AG09309 (cell line): ENCODE measurements around the gene LRP1B.

ENCODE experiments used
- DNase-seq: peaks from one replicate; pipeline ENCODE4 v3.0.0-alpha.2; 2010; ENCODE audit warnings: low read depth
- H3K4me3 ChIP-seq: 2 replicates; pipeline ENCODE4 v1.5.1; 2011; ENCODE audit warnings: mild to moderate bottlenecking, low read depth, low read length, moderate library complexity; ENCODE audit not compliant: control insufficient read depth
- TF ChIP-seq, protein P1 (sequence below): IDR thresholded peaks from 2 replicates; pipeline ENCODE4 v1.5.1; 2011; ENCODE audit warnings: mild to moderate bottlenecking, low read depth, low read length, inconsistent platforms; ENCODE audit not compliant: insufficient read depth, control insufficient read depth; ENCODE audit errors: missing control alignments

LRP1B gene

DNA sequence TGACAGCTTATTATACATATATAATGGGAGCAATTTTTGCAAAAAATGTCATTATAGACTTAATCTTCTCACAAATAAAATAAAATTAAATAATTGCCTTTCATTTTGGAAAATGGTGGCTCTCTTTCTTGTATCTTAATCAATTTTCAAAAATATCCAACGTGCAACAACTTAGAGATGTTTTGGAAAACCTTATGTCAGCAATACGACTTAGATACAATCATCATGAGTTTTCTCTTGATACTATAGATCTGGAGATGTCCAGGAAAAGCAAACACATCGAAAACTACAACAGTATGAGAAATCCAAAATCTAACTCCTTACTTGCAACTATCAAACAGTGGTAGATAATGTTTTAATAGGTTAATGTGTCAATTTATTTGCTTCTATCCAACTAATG lies 1529.0 kb downstream of the LRP1B start:
- no peak for DNase-seq
- TF ChIP-seq, protein P1, sequence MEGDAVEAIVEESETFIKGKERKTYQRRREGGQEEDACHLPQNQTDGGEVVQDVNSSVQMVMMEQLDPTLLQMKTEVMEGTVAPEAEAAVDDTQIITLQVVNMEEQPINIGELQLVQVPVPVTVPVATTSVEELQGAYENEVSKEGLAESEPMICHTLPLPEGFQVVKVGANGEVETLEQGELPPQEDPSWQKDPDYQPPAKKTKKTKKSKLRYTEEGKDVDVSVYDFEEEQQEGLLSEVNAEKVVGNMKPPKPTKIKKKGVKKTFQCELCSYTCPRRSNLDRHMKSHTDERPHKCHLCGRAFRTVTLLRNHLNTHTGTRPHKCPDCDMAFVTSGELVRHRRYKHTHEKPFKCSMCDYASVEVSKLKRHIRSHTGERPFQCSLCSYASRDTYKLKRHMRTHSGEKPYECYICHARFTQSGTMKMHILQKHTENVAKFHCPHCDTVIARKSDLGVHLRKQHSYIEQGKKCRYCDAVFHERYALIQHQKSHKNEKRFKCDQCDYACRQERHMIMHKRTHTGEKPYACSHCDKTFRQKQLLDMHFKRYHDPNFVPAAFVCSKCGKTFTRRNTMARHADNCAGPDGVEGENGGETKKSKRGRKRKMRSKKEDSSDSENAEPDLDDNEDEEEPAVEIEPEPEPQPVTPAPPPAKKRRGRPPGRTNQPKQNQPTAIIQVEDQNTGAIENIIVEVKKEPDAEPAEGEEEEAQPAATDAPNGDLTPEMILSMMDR: no peak
- H3K4me3 ChIP-seq: no peak overlapping the region

DNA sequence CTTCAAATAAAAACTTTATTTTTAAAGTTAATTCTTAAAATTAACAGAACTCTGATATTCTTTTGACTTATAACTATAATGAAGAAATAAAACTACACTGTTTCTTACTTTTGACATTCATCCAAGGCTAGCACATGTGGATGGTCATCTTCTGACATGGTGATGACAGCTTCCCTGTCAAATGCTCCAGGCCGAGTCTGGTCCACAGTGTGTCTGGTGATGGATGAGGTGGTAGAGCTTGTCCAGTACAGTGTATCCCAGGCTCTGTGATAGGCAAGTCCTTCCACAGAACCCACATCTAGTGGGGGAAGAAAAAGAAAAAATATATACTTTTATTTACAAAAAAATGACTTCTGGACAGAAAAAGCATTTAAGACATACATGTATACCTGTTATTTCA lies 1529.5 kb downstream of the LRP1B start:
- TF ChIP-seq, protein P1: no peak
- no peak for DNase-seq
- H3K4me3 ChIP-seq: no peak overlapping the region

DNA sequence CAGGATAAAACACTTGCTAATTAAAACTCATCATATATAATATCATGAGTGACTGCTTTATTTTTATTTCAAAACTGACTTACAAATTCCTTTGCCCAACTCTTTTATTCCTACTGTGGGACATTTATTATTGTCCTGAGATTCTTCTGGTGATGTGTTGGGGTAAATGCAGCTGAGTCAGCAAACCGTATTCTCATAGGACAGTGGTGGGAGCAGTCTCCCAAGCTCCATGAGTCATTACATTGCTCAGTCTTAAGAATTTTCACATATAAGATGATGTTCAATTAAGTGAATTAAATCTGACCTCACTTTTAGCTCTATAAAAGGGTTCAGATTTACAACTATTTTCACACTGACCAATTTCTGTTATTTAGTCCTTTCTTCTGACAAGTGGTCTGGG lies 1530.7 kb downstream of the LRP1B start:
- DNase-seq: no peak
- TF ChIP-seq, protein P1: no peak
- no peak overlapping the region for H3K4me3 ChIP-seq

DNA sequence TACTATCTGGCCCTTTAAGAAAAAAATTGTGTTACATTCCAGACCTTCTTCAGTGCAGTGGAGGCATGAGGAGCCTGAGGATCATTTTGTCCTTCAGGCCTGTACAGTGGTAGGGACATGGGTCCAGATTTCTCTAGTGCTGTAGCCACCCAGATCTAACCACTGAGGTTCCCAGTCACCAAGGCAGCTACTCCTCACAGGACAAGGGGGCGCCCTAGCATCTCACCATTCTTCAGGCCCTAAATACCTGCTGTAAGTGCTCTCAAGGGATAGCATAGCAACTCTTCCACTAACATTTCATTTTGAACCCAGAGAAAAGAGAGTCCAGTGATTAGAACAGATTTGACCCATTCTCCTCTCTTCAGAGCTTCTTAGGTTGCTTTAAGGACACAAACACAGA lies 1533.0 kb downstream of the LRP1B start:
- no peak overlapping the region for H3K4me3 ChIP-seq
- TF ChIP-seq, protein P1: no peak
- DNase-seq: no peak

DNA sequence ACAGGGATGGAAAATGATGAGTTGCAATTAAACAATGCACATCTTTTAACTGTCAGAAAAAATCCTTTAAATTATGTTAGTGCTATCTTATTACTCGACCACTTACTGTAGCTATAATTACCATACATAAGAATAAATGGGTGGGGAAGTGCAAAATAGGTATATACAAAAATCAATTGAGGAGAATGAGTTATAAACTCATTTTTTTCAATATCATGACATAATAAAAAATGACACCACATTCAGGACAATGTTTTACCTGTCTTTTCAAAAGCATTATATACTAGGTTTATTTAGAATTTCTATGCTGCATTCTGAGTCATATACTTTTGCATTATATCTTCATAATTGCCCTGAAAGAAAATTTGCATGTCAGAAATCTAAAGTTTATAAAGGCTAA lies 1533.6 kb downstream of the LRP1B start:
- no peak for DNase-seq
- TF ChIP-seq, protein P1: no peak
- no peak overlapping the region for H3K4me3 ChIP-seq

DNA sequence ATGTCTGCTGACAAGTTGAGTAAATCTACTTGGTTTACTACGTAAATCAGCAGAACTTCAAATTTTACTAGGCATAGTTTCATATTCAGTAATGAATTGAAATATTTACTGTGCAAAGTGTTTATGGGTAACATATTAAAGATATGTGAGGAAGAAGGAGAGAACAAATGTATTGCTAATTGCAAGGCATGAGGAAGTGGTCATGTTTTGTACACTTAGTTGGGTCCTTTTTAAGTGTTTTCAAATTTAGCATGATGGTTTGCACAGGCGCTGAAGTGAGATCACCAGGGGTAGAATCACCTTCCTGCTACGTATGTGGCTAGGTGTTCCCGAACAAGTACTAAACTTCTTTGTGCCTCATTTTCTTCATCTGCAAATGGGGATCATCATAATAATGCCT lies 1534.4 kb downstream of the LRP1B start:
- DNase-seq: no peak
- no peak overlapping the region for H3K4me3 ChIP-seq

More for the DNA sequence above, 1534.4 kb downstream of the LRP1B start:
- TF ChIP-seq, protein P1: no peak
